NCI-H510A treated with DMSO at 0.1 percent for 48 hours (cell line): ENCODE results near the gene TMCC3.

ENCODE experiments used
- DNase-seq: peaks from one replicate; lab custom pipeline; 2025; lab: John Stamatoyannopoulos, UW

Gene TMCC3

GRCh38 chr12:94532490-94533422 is 117.6 kb downstream of the TMCC3 start:
- DNase-seq = peak; percentile 74

DNA sequence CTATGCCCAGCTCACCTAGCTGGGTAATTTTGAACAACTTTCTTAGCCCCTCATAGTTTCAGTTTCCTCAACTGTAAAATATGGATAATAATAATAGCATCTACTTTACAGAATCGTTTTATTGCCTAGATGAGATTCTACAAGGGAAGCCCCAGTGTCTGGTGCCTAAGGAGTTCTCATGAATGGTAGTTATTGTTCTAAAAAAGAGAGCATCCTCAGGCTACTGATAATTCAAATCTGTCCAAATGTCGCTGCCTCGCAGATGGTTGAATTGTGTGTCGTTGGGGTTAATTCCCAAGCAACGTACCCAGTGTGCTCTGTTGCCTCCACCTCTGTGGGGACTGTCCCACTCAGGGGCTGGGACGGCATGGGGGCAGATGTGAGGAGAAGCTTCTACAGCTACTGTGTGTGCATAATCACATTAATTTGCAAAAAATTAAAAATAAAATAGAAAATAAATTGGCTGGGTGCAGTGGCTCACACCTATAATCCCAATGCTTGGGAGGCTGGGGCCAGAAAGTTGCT is 119.1 kb downstream of the TMCC3 start:
- no peak for DNase-seq

GRCh38 chr12:94525951-94526350 is 124.4 kb downstream of the TMCC3 start:
- no peak for DNase-seq
